Pons (tissue), 1 donor: Measurements from ENCODE around the gene C18orf32.
"Not testable (repeated sequence)": the region's sequence is repeated elsewhere in the genome, so short reads cannot be mapped to it uniquely, and the experiment has no call there.

Experiments
- DNase-seq: peaks from one replicate; pipeline ENCODE4 v3.0.0-alpha.2; 2016; ENCODE audit warnings: low spot score

Gene C18orf32

GRCh38 chr18:49500201-49500921 lies 13.3 kb upstream of the C18orf32 start:
- DNase-seq: no peak

GRCh38 chr18:49499046-49499637 lies 12.1 kb upstream of the C18orf32 start:
- DNase-seq: no peak

GRCh38 chr18:49495480-49495879 lies 8.4 kb upstream of the C18orf32 start:
- DNase-seq: no peak

DNA sequence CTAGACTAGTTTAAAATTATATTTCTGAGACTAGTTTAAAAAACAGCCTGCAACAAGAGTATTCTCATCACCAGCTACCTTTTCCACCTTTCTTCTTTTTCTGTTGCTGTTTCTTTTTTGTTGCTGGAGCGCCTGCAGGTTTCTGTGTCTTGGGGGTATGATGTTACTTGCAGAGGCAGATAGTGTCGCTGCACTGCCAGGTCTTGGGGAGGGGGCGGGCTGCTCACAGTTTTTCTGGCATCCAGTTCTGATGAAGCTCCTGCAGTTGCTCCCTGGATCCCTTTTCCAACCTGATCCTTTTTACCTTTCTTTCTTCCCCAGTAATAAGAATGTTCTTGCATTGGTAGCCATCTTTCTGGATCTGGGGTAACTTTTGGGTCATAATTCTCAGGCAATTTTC lies 8.0 kb upstream of the C18orf32 start:
- no peak for DNase-seq

- DNase-seq: no peak
Measured at GRCh38 chr18:49494660-49495059, 7.6 kb upstream of the C18orf32 start.

DNA sequence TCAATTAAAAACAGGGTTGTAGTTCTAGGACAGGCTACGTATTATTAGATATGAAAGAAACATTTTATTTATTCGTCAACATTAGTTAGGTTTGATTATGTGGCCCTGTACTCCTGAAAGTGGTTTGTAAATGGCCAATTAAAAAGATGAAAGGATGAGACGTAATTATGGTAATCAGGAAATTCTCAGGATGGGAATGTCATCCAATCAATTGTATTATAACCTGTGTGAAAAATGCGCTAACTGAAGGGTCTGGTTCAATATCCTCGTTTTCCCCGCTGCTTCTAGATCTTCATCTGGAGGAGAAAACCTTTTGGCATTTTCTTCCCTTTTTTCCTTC lies 5.6 kb upstream of the C18orf32 start:
- no peak for DNase-seq

GRCh38 chr18:49491857-49492693 lies 5.0 kb upstream of the C18orf32 start, which contains the start of gene RPL17:
Gene RPL17 (minus strand): TSS chr18:49492465.
- DNase-seq: peak; percentile 100

GRCh38 chr18:49491534-49491856 lies 4.5 kb upstream of the C18orf32 start:
- DNase-seq: no peak

DNA sequence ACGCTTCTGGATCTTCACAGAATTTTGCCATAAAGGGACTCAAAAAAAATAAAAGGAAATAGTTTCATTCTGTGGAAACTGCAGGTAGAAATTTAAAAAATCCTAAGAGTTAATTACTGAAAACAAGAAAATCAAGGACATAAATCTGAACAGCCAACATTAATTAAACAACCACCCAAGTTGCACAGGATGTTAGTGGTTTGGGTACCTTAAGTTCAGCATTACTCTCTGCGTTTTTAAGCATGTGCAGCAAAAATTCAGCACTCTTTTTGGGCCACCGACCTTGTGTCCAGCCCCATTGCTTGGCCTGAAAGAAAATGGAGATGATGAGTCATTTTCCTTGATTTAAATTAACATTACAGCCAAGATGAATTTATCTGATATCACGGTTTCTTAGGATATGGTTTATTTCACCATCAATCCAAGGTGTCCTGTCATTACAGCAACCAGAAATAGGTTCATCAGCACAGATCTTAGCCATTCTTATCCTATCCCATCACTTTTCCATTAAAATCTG lies 3.3 kb upstream of the C18orf32 start:
- no peak for DNase-seq

GRCh38 chr18:49487711-49488310 lies 777 bp upstream of the C18orf32 start:
- no peak for DNase-seq

DNA sequence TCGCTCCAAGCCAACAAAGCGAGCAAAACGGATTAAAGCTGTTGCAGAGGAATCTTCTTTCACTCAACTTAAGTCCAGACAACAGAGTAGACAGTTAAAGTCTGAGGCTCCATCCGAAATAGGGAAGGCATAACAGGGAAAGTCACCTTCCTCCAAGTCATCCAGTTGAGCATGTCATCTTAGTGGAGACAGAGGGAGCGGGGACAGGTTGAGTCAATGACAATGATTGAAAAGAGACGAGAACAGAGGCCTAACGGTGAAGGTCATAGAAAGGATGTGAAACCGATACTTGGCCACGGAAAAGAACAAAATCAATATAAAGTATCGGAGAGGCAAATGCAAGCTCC lies 455 bp downstream of the C18orf32 start:
- peak; percentile 59 for DNase-seq

GRCh38 chr18:49486134-49486533 lies 900 bp downstream of the C18orf32 start:
- no peak for DNase-seq

DNA sequence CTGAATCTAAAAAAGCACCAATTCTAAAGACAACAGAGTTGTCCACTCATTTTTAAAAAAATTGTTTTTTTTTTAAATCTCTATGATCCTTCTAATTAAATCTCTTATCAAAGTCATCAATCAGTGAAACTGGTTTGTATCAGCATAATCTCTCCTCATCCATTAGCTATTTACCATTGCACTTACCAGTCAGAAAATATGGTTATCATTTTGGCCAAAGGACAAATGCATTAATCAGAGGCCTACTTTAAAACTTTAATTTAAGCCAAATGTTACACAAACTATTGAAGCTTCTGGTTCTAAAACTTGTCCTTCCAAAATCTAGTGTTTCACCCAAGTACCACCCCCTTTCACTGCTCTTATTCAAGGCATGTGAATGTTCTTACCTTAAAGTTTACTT lies 3.8 kb downstream of the C18orf32 start:
- no peak for DNase-seq

DNA sequence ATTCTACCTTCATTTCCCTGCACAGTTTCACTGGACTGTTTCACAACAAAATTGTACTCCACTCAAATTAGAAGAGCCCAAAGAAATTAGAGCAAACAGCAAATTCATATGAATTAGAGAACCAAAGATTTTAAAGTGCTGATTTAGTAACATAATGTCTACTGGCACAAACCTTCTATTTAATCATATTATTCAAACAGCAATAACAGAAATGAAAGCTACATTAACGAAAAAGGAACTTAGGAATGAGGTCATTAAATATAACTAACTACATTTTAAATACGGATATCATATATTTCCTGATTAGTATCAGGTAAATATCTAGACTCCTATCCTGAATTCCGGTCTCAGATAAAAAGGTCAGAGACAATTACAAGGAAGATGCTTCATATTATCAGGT lies 5.1 kb downstream of the C18orf32 start:
- DNase-seq: no peak

GRCh38 chr18:49481317-49481716 lies 5.7 kb downstream of the C18orf32 start:
- DNase-seq: no peak

- DNase-seq: no peak
Measured at GRCh38 chr18:49479381-49480137, 7.5 kb downstream of the C18orf32 start.

- peak; percentile 49 for DNase-seq
Measured at GRCh38 chr18:49476664-49477411, 10.2 kb downstream of the C18orf32 start.

- not testable (repeated sequence) for DNase-seq
Measured at GRCh38 chr18:49474935-49475334, 12.1 kb downstream of the C18orf32 start.

GRCh38 chr18:49473721-49474120 lies 13.3 kb downstream of the C18orf32 start:
- no peak for DNase-seq

- DNase-seq: no peak
Measured at GRCh38 chr18:49472459-49472858, 14.6 kb downstream of the C18orf32 start.

- DNase-seq: no peak
Measured at GRCh38 chr18:49471532-49471931, 15.5 kb downstream of the C18orf32 start.
